Measurements from ENCODE around the gene BMPR1B. TPM values are rescaled to one million over a fixed set of nuclear protein-coding genes. Genes with fewer than 3 reads are reported as not detected.

The BMPR1B gene
- total and polyA plus RNA-seq, 9 donors, result 4.9 to 35.7 (median 13.3) TPM

DNA sequence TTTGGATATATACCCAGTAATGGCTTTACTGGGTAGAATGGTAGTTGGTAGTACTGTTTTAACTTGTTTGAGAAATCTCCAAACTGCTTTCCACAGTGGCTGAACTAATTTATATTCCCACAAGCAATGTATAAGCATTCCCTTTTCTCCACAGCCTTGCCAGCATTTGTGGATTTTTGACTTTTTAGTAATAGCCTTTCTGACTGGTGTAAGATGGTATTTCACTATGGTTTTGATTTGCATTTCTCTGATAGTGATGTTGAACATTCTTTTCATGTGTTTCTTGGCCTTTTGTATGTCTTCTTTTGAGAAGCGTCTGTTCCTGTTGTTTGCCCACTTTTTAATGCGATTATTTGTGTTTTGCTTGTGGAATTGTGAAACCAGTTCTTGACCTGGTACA lies 290.5 kb downstream of the BMPR1B start:
- no peak for DNase-seq
- Histone ChIP-seq H3K4me3 (no peak overlapping the region), H3K36me3 (no peaks in the 10 kb centered on the region), H3K9me3 (no peaks in the 10 kb centered on the region), H3K27me3 (peaks cover 3% of the 10 kb centered on the region), H3K4me1 (ENCODE audit: insufficient read depth) (peaks cover 4% of the 10 kb centered on the region), H3K27ac (no peak overlapping the region)
- intact Hi-C loops (cut with DNase I), result no loop called here
- TF ChIP-seq POLR2A (IDR thresholded peaks at IDR 0.05) (no peak), EP300 (IDR thresholded peaks at IDR 0.05) (no peak)
- TF ChIP-seq, protein P1, sequence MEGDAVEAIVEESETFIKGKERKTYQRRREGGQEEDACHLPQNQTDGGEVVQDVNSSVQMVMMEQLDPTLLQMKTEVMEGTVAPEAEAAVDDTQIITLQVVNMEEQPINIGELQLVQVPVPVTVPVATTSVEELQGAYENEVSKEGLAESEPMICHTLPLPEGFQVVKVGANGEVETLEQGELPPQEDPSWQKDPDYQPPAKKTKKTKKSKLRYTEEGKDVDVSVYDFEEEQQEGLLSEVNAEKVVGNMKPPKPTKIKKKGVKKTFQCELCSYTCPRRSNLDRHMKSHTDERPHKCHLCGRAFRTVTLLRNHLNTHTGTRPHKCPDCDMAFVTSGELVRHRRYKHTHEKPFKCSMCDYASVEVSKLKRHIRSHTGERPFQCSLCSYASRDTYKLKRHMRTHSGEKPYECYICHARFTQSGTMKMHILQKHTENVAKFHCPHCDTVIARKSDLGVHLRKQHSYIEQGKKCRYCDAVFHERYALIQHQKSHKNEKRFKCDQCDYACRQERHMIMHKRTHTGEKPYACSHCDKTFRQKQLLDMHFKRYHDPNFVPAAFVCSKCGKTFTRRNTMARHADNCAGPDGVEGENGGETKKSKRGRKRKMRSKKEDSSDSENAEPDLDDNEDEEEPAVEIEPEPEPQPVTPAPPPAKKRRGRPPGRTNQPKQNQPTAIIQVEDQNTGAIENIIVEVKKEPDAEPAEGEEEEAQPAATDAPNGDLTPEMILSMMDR (IDR thresholded peaks at IDR 0.05), result no peak
- 14 to 43% (median 18%) methylated on average over 2 of the region's 2 CpGs for WGBS, 3 donors

DNA sequence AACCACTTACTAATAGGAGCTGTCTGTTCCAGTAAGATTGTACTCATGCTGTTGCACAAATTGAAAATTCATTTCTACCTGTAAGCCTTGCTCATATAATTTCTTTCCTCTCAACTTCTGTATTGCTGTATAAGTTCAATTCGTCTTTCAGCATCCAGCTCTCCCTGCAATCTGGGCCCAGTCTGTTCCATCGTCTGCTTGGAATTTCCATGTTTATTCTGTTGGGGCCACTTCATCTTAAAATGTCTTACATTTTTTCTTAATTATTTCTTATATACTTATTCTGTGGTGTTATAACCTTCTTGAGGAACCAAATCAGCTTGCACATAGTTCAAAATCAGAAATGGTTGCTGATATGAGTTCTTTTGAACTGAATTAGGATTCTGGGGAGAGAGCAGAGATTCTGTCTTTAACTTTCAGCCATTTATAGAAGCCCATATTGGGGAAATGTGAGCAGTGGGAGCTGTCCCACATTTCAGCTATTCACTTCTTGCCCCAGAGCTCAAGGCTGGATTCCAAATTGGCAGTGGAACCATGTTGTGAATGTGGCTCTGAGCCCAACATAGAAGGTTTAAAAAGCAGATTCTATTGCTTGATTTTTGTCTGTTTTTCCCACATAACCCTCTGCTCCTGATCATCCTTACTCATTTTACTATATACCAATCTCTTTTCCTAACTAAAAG lies 291.9 kb downstream of the BMPR1B start:
- 42 to 63% (median 45%) methylated on average over 2 of the region's 2 CpGs for WGBS, 3 donors

DNA sequence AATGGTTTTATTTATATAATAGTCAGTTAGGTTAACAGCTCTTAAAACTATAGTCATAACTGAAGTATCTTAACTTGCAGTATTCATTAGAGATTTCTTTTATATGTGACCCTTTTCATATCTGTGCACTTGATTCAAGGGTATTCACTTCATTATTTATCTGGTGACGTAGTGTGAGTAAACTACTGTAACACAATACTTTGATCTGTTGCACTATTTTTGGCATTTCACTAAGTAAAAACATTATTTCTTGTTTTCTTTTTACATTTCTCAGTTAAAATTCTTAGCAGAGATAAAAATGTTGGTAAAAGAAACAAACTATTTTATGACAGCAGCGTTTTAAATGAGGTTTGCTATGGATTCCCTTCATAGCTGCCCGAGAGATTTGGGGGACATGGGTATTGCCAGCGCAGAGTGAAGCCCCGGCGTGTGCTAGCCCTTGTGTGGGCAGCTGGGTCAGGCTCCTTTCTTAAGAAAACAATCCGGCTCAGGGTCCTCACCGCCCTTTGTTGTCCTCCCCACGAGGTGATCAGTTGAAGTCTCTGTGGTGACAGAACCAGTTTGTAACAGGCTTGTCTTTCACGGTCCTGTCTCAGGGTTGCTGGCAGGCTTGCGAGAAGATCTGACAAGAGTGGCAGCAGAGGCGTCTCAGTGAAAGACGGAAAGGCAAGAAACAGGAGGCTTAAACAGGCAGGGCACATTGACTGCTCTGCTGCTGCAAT lies 293.4 kb downstream of the BMPR1B start:
- TF ChIP-seq POLR2A (IDR thresholded peaks at IDR 0.05) (no peak), EP300 (IDR thresholded peaks at IDR 0.05) (no peak)
- TF ChIP-seq, protein P1 (IDR thresholded peaks at IDR 0.05), result no peak
- intact Hi-C loops (cut with DNase I), result no loop called here

More for the DNA sequence above, 291.9 kb downstream of the BMPR1B start:
- Histone ChIP-seq H3K9me3 (no peaks in the 10 kb centered on the region), H3K4me1 (ENCODE audit: insufficient read depth) (peaks cover 1% of the 10 kb centered on the region), H3K27me3 (peaks cover 3% of the 10 kb centered on the region), H3K4me3 (no peak overlapping the region), H3K27ac (no peak overlapping the region), H3K36me3 (no peaks in the 10 kb centered on the region)
- intact Hi-C loops (cut with DNase I), result no loop called here
- DNase-seq, result peak in 2 of 5 donors; percentile 31 to 37
- TF ChIP-seq, protein P1 (IDR thresholded peaks at IDR 0.05), result no peak

DNA sequence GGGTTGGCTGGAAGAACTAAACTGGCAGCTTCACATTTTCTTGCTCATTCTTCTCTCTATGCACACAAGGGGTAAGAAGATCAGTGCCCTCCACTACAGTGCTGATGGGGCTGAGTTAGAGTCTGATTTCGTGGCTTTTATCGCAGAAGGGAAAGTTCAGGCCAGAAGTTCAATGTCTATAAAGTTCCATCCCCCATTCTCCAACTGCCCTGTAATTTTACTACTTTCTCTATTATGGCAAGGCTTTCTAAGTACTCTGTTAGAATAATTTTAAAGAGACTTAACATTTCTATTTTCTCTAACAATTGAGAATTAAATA lies 293.9 kb downstream of the BMPR1B start:
- Histone ChIP-seq H3K4me3 (no peak overlapping the region), H3K9me3 (no peaks in the 10 kb centered on the region), H3K27ac (no peak overlapping the region), H3K36me3 (no peaks in the 10 kb centered on the region), H3K27me3 (peaks cover 3% of the 10 kb centered on the region), H3K4me1 (ENCODE audit: insufficient read depth) (peaks cover 1% of the 10 kb centered on the region)
- WGBS, 3 donors, result 15 to 28% (median 16%) methylated on average over 2 of the region's 2 CpGs
- DNase-seq, result no peak
- no peak for TF ChIP-seq POLR2A (IDR thresholded peaks at IDR 0.05)
- TF ChIP-seq, protein P1 (IDR thresholded peaks at IDR 0.05), result no peak
- no peak for TF ChIP-seq EP300 (IDR thresholded peaks at IDR 0.05)
- intact Hi-C loops (cut with DNase I), result no loop called here

More for the DNA sequence above, 293.4 kb downstream of the BMPR1B start:
- Histone ChIP-seq H3K4me1 (ENCODE audit: insufficient read depth) (peaks cover 1% of the 10 kb centered on the region), H3K27ac (no peak overlapping the region), H3K4me3 (no peak overlapping the region), H3K36me3 (no peaks in the 10 kb centered on the region), H3K27me3 (peaks cover 3% of the 10 kb centered on the region), H3K9me3 (no peaks in the 10 kb centered on the region)
- peak in 1 of 5 donors; percentile 15 for DNase-seq
- 13 to 36% (median 16%) methylated on average over 13 of the region's 13 CpGs for WGBS, 3 donors

All from ovary (tissue), 9 donors.